GM18526 (cell line): Measurements from ENCODE around the gene UNCX.

Source experiments
- POLR2A ChIP-seq: IDR thresholded peaks from 3 replicates; pipeline ENCODE4 v1.6.1; 2011; ENCODE audit not compliant: insufficient read length; ENCODE audit errors: extremely low read depth

The UNCX gene

DNA sequence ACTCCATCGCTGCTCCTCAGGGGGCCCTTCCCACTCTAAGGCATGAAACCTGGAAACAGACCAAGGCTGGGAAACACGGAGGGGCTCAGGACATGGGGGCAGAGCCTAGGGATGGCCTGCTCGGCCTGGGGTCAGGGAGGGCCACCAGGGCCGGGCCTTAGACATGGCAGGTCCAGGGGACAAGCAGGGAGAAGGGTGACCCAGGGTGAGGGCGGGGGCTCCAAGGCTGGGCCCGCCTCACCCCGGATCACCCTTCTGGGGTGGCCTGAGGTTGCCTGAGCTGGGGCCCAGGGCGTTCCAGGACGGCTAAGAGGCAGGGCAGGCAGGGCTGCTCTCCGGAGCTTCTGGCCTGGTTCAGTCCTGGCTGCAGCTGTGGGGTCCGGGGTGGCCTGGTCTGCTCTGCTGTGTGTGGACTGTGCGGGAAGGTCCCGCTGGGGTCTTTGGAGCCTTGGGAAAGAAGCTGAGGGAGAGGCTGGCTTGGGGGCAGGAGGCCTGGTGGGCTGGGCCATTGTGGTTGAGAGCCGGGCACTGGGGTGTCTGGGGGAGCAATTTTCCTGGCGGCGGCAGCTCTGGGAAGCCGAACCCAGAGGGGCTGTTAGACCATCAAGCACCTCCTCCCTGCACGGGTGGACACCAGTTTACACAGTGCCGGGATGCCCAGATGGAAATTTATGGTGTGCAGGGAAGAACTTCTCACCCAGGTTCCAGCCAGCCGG lies 52.2 kb downstream of the UNCX start:
- TF ChIP-seq POLR2A: no peak

DNA sequence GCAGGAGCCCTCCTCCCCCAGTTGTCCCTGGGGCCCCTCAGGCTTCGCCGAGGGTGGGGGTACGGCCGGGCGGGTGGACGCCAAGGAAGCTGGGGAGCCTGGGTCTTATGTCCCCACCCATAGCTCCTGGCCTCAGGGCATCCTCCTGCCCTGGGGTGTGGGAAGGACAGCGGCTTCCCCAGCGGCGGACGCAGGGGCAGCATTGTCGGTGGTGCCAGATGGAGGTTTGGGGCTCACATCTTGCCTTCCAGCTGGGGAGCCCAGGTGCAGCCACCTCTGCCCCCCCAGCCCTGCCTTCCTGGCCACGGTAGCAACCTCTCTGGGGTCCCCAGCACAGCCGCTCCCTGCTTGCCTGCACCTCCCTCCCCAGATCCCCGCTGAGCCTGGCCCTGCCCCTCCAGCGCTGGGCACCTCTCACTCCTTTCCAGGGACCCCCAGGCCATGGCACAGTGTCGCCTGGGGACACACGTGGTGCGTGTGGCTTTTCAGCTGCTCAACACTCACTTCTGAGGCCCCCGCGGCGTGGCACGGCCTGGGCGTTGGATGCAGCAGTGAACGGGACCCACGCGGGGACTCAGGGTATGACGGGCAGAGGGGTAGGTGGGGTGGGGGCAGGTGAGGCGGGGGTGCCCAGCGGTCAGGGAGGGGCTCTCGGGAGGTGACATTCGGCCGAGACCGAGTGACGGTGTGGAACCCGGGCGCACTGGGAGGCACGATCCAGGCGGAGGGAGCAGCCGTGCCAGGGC lies 53.1 kb downstream of the UNCX start:
- TF ChIP-seq POLR2A: no peak
